ENCODE data around the gene KIF5B.
"Not testable (repeated sequence)": the region's sequence is repeated elsewhere in the genome, so short reads cannot be mapped to it uniquely, and the experiment has no call there.

DNA sequence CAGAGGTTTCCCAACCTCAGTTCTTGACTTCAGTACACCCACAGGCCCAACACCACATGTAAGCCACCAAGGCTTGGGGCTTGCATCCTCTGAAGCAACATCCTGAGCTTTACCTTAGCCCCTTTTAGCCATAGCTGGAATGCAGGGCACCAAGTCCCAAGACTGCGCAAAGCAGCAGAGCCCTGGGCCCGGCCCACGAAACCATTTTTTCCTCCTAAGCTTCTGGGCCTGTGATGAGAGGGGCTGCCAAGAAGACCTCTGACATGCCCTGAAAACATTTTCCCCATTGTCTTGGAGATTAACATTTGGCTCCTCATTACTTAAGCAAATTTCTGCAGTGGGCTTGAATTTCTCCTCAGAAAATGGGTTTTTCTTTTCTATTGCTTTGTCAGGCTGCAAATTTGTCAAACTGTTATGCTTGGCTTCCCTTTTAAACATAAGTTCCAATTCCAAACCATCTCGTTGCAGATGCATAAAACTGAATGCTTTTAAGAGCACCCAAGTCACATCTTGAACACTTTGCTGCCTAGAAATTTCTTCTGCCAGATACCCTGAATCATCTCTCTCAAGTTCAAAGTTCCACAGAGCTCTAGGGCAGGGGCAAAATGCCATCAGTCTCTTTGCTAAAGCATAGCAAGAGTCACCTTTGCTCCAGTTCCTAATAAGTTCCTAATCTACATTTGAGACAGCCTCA lies 42.5 kb upstream of the KIF5B start:
- not testable (repeated sequence) for TF ChIP-seq NFRKB (IDR thresholded peaks at IDR 0.05; ENCODE audit: low read depth); POLR2AphosphoS5 (IDR thresholded peaks at IDR 0.05; ENCODE audit: control insufficient read depth, insufficient read depth, low read depth, low read length); EGR1 (conservative IDR thresholded peaks at IDR 0.05); CHD2 (IDR thresholded peaks at IDR 0.05; ENCODE audit: low read depth, low read length); RCOR1 (IDR thresholded peaks at IDR 0.05; ENCODE audit: borderline replicate concordance in 1 of 2, low read depth in 2 of 2, low read length in 2 of 2)
- TF ChIP-seq, protein P1, sequence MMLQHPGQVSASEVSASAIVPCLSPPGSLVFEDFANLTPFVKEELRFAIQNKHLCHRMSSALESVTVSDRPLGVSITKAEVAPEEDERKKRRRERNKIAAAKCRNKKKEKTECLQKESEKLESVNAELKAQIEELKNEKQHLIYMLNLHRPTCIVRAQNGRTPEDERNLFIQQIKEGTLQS (IDR thresholded peaks at IDR 0.05) = not testable (repeated sequence)
- TF ChIP-seq, protein P1 (CRISPR knock-in tag; conservative IDR thresholded peaks at IDR 0.05) = not testable (repeated sequence)
- TF ChIP-seq, protein P2, sequence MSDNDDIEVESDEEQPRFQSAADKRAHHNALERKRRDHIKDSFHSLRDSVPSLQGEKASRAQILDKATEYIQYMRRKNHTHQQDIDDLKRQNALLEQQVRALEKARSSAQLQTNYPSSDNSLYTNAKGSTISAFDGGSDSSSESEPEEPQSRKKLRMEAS (CRISPR knock-in tag; IDR thresholded peaks at IDR 0.05) = not testable (repeated sequence)

Measured in K562 (cell line).